GM19463 (cell line): ENCODE measurements around the gene CCDC66.

ENCODE experiments used
- ATAC-seq: cut with Tn5 transposase; IDR thresholded peaks from one replicate; pipeline ENCODE4 v1.9.1; 2021; ENCODE audit warnings: mild to moderate bottlenecking, moderate library complexity; ENCODE audit not compliant: unreplicated experiment

Gene CCDC66

GRCh38 chr3:56621681-56622080, 64.7 kb downstream of the CCDC66 start:
- no peak for ATAC-seq

DNA sequence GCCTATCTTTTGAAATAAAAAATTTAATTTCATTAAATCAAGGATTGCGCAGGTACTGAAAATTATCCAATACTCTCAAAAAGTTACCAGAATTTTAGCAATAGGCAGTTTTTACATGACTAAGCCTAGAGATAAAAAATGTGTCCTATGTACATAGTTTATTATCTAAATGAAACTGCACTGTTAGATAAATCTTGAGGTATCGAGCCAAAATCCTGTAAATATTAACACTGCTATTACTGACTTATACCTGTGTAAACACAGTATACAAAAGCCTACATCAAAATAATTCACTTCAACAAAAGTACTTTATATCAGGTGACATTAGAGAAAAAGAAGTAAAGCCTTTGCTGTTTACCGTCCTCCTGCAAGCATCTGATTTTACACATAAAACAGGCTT, 65.4 kb downstream of the CCDC66 start:
- no peak for ATAC-seq

GRCh38 chr3:56624725-56625124, 67.8 kb downstream of the CCDC66 start:
- ATAC-seq: no peak

DNA sequence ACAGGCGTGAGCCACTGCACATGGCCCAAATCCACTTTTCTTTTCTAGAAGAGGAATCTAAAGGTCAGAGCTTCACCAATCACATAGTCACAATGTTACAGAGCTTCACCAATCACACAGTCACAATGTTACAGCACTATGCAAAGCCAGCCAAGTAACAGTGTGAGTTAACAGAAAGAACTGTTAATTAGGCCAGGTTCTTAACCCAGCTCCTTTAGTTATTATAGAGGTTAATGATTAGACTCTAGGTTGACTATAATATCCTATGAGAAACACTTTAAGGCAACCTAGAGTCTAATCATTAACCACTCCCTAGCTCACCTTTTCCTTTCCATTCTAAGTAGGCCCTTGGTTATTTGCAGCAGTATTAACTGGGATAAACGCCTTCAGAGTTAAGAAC, 72.1 kb downstream of the CCDC66 start:
- ATAC-seq: peak; percentile 79

- ATAC-seq: peak; percentile 22
Observed at GRCh38 chr3:56629451-56629850, 72.5 kb downstream of the CCDC66 start.

GRCh38 chr3:56630966-56631365, 74.0 kb downstream of the CCDC66 start:
- no peak for ATAC-seq

- no peak for ATAC-seq
Observed at GRCh38 chr3:56633181-56633580, 76.2 kb downstream of the CCDC66 start.

DNA sequence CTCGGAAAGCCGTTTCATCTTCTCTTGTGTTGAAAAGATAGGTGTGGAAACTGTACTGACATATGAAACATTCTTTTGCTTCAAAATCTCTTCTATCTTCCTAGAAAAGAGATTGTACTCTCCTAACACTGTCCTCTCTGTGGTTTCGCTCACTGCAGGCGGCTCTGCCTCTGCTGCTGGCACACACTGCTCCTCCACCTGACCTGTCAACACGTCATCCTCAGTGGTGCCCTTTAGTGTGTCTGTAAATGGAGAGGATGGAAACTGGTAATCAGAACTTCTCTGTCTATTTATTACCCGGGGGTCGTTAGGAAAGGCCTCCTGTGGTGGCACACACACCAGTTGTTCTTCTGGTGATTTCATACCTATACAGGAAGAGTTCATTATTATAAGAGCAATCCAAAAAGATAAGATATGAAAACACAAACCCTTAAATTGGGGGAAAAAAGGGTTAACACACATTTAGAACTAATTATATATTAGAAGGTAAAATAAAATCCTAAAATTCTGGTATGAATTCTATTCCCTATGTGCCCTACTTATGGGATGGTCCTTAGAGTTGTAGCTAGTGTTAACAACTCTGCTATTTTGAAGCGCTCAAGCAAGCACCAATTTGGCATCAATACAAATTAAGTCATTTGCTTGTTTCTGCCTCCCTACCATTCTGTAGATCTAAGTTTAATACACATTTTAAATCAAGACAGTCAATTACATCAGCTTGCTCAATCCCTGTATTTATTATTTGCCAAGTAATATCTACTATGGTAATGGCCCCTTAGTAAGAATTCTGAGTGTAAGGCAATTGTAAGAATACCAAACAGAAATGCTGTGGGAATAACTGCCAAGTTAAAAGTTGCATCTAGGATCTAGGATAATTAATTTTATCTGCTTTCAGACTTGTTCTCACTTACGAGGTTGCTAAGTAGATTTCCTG, 76.9 kb downstream of the CCDC66 start:
- ATAC-seq: no peak

DNA sequence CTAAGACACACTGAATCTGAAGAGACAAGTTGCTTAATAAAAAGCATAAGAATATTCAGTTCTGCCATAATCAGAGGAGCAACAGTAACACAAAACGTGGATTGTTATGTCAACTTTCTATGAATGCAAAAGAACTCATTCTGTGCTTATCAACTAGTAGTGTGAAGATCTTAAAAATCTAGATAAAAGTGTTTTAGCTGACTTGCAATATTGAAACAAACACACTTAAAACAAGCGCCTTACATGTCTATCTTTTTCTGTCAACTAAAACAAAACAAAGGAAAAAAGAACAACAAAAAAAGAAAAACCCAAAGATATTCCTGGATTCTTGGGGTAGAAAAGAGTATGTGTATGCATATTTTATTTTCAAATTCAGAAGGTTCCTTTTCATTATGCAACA, 88.4 kb downstream of the CCDC66 start:
- ATAC-seq: no peak

DNA sequence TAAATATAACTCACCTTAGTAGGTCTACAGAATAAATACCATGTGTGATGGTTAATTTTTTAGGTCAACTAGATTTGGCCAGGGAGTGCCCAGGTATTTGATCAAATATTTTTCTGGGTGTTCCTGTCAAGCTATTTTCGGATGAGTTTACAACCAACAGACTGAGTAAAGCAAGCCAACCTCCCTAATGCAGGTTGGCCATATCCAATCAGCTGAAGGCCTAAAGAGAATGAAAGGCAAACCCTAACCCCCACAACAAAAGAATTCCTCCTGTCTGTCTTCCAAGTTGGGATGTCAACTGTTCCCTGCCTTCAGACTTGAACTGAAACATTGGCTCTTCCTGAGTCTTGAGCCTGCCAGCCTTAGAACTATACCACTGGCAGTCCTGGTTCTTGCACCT, 97.5 kb downstream of the CCDC66 start:
- no peak for ATAC-seq

GRCh38 chr3:56655709-56656108, 98.7 kb downstream of the CCDC66 start:
- no peak for ATAC-seq

GRCh38 chr3:56664823-56665222, 107.8 kb downstream of the CCDC66 start:
- ATAC-seq: no peak

- ATAC-seq: no peak
Observed at GRCh38 chr3:56667973-56668579, 111.1 kb downstream of the CCDC66 start.
